Germinal center (tissue), 1 donor: ENCODE data around the gene UGT1A4.

ENCODE experiments used
- DNase-seq: peaks from one replicate; pipeline ENCODE4 v3.0.0; 2012; ENCODE audit warnings: mixed read lengths, low spot score

UGT1A4 gene

DNA sequence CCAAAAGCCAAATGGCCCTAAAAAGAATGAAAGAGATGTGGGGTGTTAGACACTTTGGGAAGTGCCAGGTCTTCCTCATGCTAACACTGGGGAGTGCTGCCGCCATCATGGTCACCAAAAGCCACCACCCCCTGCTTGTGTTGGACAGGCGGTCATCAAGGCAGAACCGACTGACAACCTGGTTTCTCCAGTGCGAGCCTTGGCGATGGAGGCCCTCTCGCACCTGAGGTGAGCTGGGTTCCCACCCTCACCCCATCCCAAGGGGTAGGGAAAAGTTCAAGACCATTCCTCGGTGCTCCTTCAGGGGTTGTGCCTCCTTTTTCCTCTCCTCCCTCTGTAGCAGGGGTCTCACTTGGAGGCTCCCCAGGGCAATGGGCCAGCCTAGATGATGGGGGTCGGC is 93.2 kb downstream of the UGT1A4 start:
- no peak for DNase-seq

GRCh38 chr2:233813236-233814055 is 94.9 kb downstream of the UGT1A4 start:
- DNase-seq = no peak

DNA sequence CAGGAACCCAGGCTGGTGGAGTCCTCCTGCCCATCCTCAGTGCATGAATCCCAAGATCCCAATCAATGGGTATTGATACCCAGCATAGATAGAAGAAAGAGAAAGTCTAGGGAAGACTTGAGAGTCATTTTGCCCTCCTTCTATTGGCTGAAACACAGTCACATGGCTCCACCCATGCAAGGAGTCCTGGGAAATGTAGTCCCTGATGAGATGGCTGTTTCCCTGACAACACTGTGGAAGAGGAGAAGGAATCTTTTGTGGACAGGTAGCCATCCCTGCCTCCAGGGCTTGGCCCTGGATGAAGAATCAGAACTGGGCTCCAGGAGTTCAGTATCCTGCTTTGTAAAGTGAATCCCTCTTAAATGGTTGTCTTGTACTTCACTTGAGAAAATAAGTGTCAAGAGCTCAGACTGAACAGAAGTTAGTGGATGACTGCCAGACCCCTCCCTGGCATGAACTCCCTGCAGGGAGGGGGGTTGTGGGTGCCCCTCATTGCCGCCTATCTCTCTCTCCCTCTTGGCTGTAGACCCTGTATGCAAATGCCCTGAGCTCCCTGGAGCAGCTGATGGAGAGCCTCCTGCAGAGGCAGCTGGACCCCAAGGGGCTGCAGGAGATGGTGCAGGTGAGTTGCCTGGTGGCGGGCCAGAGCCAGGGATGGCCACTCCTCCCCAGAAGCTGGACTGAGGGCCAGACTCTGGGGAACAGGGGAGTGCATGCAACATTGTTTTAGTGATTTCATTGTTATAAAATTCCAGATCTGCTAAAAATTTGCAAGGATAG is 95.7 kb downstream of the UGT1A4 start:
- DNase-seq = peak; percentile 30

DNA sequence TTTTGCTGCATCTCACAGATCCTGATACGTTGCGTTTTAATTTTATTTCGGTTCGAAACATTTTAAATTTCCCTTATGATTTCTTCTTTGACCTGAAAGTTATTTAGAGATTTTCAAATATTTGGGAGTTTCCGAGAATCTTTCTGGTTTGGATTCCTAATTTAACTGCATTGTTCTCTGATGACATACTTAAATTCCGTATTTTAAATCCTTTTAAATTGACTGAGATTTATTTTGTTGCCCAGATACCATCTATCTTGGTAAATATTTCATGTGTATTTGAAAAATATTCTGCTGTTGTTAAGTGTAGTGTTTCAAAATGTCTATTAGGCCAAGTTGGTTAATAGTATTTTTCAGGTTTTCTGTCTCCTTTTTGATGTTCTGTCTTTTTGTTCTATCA is 97.3 kb downstream of the UGT1A4 start:
- DNase-seq = no peak

DNA sequence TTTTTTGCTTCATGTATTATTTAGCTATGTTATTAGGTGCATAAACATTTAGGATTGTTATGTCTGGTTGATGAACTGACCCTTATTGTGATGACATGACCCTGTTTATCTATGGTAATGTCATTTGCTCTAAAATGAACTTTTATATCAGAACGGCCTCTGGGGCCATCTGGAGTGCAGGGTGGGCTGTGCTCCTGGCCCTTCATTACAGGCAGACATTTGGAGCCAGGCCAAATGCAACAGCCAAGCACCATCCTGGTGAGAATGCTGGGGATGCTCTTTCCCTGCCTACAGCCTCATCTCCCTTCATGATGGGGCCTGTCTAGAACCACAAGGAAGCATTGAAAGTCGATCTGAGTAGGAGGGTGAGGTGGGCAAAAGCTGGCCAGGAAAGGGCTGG is 97.8 kb downstream of the UGT1A4 start:
- no peak for DNase-seq

DNA sequence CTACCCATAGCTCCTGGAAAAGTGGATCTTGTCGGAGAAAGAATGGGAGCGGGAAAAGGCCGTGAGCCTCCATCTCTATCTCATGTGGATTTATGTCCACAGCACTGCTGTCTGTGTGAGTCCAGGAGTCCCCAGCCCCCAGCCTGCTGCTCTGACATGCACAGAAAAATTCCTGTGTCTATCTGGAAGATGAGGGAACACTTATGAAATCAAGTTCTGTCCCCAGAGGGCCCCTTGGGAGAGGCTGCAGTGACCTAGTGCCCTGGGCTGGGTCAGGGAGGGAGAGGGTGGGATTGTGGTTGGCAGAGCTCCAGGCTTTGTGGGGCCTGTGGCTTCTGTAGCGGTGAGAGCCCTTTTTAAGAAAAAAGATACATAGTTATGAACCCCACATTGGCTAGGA is 98.2 kb downstream of the UGT1A4 start:
- no peak for DNase-seq

DNA sequence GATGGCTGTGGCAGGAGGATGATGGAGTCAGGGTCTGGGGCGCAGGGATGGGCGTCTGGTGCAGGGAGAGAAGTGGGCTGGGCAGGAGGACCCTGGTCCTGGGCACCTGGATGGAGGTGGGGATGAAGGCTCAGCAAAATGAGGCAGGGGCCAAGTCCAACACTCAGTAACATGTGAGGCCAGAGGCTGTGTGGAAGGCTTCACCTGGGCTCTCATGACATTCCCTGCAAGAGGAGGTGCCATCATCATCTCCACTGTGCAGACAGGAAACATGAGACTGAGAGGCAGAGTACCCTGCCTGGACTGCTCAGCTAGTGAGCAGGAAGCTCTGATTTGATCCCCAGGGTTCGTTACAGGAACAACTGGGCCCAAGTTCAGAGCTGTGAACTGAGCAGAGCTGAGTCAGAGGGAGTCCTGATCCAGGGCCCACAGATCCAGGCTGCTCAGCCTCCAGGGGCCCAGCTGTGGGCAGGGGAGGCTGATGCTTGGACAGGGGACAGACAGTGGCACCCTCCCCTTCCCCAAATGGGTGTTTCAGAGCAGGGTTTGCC is 98.9 kb downstream of the UGT1A4 start:
- no peak for DNase-seq

DNA sequence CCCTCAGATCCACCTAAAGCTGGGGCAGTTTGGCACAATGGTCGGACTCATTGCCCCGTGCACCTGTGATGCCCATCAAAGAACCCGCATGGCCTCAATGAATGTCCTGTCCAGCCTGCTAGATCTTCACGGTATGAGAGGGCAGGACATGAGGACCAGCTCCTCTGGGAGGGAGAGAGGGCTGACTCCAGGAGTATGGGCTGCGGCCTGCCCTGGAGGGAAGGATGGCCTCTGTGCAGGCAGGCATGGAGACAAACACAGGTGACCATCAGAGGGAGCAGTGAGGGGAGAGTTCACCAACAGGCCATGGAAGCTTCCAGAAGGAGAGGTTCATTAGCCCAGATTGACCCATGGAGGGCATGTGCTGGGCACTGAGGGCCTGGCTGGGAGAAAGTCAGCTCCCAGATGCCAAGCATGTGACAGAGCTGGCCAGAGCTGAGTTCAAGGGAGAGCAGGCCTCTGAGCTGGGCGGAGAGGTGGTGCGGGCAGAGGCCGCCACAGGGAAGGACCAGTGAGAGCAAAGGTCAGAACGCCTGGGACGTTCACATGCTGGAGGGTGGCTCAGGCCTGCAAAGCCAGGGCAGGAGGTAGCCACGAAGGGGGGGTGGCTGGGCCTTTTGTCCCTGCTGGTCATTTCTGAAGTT is 99.6 kb downstream of the UGT1A4 start:
- no peak for DNase-seq

DNA sequence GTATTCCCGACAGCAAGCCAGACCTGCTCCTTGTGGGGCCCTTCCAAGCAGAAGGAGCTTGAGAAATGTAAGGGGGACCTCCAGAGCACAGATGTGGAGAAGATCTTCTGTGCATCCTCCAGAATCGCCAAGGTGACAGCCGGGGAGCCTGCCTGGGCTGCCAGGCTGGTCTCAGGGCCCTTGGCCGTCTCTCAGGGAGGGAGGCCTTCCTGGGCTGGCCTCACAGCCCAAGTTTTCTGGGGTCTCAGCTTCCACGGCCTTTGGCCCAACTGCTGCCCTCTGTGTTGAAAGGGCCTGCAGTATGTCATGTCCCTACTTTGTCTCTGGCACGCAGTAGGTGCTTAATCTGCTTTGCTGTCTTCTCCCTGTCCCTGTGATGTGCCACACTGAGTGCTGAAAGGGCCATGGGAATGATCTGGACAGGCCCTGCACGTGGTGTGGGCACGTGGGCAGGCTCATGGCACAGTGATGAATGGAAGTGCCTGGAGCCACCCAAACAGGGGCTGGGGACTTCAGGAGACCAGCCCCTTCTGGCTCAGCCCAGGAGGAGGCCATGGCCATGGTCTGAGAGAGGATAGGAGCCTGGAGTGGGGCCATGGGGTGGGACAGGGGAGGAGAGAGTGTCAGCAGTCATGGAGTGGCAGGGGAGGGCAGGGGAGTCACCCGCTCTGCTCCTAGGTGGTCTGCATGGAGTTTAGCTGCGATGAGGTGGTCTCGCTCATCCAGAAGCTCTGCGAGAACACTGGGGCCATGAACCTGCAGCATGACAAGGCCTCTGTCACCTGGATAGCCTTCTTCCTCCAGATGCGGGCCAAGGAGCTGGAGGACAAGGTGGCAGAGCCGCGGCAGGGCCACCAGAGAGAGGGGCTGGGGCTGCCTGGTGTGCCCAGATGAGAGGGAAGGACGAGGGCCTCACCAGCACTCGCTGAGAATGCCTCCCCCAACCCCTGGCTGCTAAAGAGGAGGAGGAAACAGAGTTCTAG is 100.4 kb downstream of the UGT1A4 start:
- no peak for DNase-seq

- DNase-seq = no peak
Measured at GRCh38 chr2:233819884-233820773, 101.6 kb downstream of the UGT1A4 start.

- DNase-seq = no peak
Measured at GRCh38 chr2:233820774-233821105, 102.2 kb downstream of the UGT1A4 start.

DNA sequence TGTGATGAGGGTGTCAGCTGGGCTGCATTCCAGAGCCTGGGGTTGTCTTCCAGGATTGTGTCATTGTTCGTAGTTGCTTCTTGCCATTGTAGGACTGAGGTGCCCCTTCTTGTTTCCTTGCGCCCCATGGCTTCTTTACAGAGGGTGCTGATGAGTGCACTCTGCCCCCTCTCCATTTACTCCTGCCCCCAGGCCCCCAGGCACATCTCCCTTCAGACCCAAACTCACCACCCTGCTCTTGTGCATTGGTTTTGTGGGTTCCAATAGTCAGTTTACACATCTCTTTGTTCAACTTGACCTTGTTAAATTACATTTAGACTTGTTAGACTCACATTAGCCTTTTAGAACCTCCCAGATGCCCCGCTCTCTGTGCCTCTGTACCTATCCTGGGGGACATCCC is 102.7 kb downstream of the UGT1A4 start:
- DNase-seq = no peak

DNA sequence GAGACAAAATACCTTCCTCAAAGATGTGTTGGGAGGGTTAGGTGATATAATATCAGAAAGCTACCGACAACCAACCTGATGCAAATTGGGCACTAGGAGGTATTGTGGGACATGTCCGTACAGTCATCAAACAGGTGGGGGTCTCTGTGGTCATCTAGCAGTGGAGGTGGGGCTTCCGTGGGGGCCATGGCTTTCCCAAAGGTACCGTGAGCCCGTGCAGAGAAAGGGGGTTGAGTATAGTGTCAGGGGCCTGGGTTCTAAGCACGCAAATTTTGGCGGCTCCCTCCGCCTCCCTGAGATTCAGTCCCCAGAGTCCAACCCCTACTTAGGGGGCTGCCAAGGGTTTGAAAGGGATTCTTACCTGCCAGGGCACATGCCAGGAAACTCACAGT is 103.2 kb downstream of the UGT1A4 start:
- no peak for DNase-seq

- no peak for DNase-seq
Measured at GRCh38 chr2:233822101-233822771, 103.7 kb downstream of the UGT1A4 start.
